GM18858 (cell line): ENCODE measurements around the gene TANC1.

Experiments
- ATAC-seq: cut with Tn5 transposase; IDR thresholded peaks from one replicate; pipeline ENCODE4 v1.9.1; 2021; ENCODE audit not compliant: unreplicated experiment

Gene TANC1

GRCh38 chr2:159211447-159212396, 243.3 kb downstream of the TANC1 start:
- no peak for ATAC-seq

GRCh38 chr2:159213296-159213695, 244.9 kb downstream of the TANC1 start:
- ATAC-seq, result no peak

- ATAC-seq, result no peak
These were observed 246.0 kb downstream of the TANC1 start for GRCh38 chr2:159214325-159214865.

- ATAC-seq, result no peak
These were observed 246.7 kb downstream of the TANC1 start for GRCh38 chr2:159215116-159215515.

- ATAC-seq, result no peak
These were observed 249.2 kb downstream of the TANC1 start for GRCh38 chr2:159217676-159218075.

GRCh38 chr2:159218389-159218788, 249.9 kb downstream of the TANC1 start:
- no peak for ATAC-seq

GRCh38 chr2:159219394-159219998, 251.1 kb downstream of the TANC1 start:
- ATAC-seq, result no peak

- ATAC-seq, result no peak
These were observed 255.8 kb downstream of the TANC1 start for GRCh38 chr2:159224061-159224813.

GRCh38 chr2:159225025-159226016, 256.9 kb downstream of the TANC1 start:
- ATAC-seq, result no peak

- no peak for ATAC-seq
These were observed 257.6 kb downstream of the TANC1 start for GRCh38 chr2:159226059-159226461.

GRCh38 chr2:159226608-159227385, 258.4 kb downstream of the TANC1 start:
- ATAC-seq, result no peak

GRCh38 chr2:159227467-159227866, 259.0 kb downstream of the TANC1 start:
- no peak for ATAC-seq

GRCh38 chr2:159228081-159228581, 259.7 kb downstream of the TANC1 start:
- ATAC-seq, result no peak

- ATAC-seq, result no peak
These were observed 261.2 kb downstream of the TANC1 start for GRCh38 chr2:159229476-159230144.

GRCh38 chr2:159230145-159230877, 261.9 kb downstream of the TANC1 start:
- no peak for ATAC-seq

- no peak for ATAC-seq
These were observed 264.2 kb downstream of the TANC1 start for GRCh38 chr2:159232456-159233170.

- ATAC-seq, result no peak
These were observed 266.4 kb downstream of the TANC1 start for GRCh38 chr2:159234868-159235267.
